Measurements from ENCODE around the gene MIS18BP1. TPM values are rescaled to one million over a fixed set of nuclear protein-coding genes. Genes with fewer than 3 reads are reported as not detected.

Gene MIS18BP1
- total RNA-seq, 4 donors from 2014 or later = 56.9 to 68.3 (median 64.2) TPM

GRCh38 chr14:45201905-45202304 lies 51.1 kb downstream of the MIS18BP1 start:
- TF ChIP-seq CTCF (IDR thresholded peaks at IDR 0.05; ENCODE audit: low read depth) = no peak

GRCh38 chr14:45199230-45199629 lies 53.8 kb downstream of the MIS18BP1 start:
- TF ChIP-seq CTCF (IDR thresholded peaks at IDR 0.05; ENCODE audit: low read depth) = no peak

- no peak for TF ChIP-seq CTCF (IDR thresholded peaks at IDR 0.05; ENCODE audit: low read depth)
Measured at GRCh38 chr14:45198551-45198950, 54.5 kb downstream of the MIS18BP1 start.

- TF ChIP-seq CTCF (IDR thresholded peaks at IDR 0.05; ENCODE audit: low read depth) = no peak
Measured at GRCh38 chr14:45194964-45195363, 58.0 kb downstream of the MIS18BP1 start.

- TF ChIP-seq CTCF (IDR thresholded peaks at IDR 0.05; ENCODE audit: low read depth) = no peak
Measured at GRCh38 chr14:45185100-45185814, 67.7 kb downstream of the MIS18BP1 start.

GRCh38 chr14:45181806-45182205 lies 71.2 kb downstream of the MIS18BP1 start:
- no peak for TF ChIP-seq CTCF (IDR thresholded peaks at IDR 0.05; ENCODE audit: low read depth)

GRCh38 chr14:45181329-45181728 lies 71.7 kb downstream of the MIS18BP1 start:
- no peak for TF ChIP-seq CTCF (IDR thresholded peaks at IDR 0.05; ENCODE audit: low read depth)
